Neural cell (in vitro differentiated cells): ENCODE measurements around the gene ZNF285.

Experiments
- EP300 ChIP-seq: fragments of 450-650 bp; conservative IDR thresholded peaks from 2 replicates; pipeline ENCODE4 v1.6.1; 2014; ENCODE audit warnings: antibody characterized with exemption, mild to moderate bottlenecking, moderate library complexity; ENCODE audit not compliant: poor library complexity, severe bottlenecking
- POLR2AphosphoS5 ChIP-seq: IDR thresholded peaks from 2 replicates; pipeline ENCODE4 v1.6.1; 2012
- TF ChIP-seq, protein P1 (sequence below): fragments of 450-650 bp; IDR thresholded peaks from 2 replicates; pipeline ENCODE4 v1.5.1; 2014; ENCODE audit warnings: antibody characterized with exemption, mild to moderate bottlenecking, moderate library complexity; ENCODE audit not compliant: poor library complexity, severe bottlenecking
- TF ChIP-seq, protein P2 (sequence below): IDR thresholded peaks from 2 replicates; pipeline ENCODE4 v1.6.1; 2012; ENCODE audit warnings: borderline replicate concordance

DNA sequence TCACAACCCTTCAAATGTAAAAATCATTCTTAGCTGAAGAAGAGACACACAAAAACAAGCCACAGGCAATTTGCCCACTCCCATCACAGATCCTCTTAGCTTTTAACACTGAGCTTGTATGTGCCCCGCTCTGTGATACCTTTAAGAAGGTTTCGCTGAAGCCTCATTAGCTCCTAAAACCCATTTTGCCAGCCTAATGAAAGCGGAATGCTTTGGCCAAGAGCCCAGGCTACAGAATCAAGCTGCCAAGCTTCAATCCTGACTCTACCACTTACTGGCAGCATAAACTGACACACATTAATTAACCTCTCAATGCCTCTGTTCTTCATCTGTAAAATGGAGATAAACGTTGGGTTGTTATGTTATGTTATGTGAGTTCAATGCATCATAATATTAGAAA lies 55.4 kb downstream of the ZNF285 start:
- TF ChIP-seq EP300: no peak
- no peak for TF ChIP-seq POLR2AphosphoS5
- TF ChIP-seq, protein P1, sequence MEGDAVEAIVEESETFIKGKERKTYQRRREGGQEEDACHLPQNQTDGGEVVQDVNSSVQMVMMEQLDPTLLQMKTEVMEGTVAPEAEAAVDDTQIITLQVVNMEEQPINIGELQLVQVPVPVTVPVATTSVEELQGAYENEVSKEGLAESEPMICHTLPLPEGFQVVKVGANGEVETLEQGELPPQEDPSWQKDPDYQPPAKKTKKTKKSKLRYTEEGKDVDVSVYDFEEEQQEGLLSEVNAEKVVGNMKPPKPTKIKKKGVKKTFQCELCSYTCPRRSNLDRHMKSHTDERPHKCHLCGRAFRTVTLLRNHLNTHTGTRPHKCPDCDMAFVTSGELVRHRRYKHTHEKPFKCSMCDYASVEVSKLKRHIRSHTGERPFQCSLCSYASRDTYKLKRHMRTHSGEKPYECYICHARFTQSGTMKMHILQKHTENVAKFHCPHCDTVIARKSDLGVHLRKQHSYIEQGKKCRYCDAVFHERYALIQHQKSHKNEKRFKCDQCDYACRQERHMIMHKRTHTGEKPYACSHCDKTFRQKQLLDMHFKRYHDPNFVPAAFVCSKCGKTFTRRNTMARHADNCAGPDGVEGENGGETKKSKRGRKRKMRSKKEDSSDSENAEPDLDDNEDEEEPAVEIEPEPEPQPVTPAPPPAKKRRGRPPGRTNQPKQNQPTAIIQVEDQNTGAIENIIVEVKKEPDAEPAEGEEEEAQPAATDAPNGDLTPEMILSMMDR: no peak
- TF ChIP-seq, protein P2, sequence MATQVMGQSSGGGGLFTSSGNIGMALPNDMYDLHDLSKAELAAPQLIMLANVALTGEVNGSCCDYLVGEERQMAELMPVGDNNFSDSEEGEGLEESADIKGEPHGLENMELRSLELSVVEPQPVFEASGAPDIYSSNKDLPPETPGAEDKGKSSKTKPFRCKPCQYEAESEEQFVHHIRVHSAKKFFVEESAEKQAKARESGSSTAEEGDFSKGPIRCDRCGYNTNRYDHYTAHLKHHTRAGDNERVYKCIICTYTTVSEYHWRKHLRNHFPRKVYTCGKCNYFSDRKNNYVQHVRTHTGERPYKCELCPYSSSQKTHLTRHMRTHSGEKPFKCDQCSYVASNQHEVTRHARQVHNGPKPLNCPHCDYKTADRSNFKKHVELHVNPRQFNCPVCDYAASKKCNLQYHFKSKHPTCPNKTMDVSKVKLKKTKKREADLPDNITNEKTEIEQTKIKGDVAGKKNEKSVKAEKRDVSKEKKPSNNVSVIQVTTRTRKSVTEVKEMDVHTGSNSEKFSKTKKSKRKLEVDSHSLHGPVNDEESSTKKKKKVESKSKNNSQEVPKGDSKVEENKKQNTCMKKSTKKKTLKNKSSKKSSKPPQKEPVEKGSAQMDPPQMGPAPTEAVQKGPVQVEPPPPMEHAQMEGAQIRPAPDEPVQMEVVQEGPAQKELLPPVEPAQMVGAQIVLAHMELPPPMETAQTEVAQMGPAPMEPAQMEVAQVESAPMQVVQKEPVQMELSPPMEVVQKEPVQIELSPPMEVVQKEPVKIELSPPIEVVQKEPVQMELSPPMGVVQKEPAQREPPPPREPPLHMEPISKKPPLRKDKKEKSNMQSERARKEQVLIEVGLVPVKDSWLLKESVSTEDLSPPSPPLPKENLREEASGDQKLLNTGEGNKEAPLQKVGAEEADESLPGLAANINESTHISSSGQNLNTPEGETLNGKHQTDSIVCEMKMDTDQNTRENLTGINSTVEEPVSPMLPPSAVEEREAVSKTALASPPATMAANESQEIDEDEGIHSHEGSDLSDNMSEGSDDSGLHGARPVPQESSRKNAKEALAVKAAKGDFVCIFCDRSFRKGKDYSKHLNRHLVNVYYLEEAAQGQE: no peak
